ENCODE results near the gene PHKG2.
"Not testable (repeated sequence)": the region's sequence is repeated elsewhere in the genome, so short reads cannot be mapped to it uniquely, and the experiment has no call there.

Gene PHKG2, protein sequence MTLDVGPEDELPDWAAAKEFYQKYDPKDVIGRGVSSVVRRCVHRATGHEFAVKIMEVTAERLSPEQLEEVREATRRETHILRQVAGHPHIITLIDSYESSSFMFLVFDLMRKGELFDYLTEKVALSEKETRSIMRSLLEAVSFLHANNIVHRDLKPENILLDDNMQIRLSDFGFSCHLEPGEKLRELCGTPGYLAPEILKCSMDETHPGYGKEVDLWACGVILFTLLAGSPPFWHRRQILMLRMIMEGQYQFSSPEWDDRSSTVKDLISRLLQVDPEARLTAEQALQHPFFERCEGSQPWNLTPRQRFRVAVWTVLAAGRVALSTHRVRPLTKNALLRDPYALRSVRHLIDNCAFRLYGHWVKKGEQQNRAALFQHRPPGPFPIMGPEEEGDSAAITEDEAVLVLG

GRCh38 chr16:30747799-30748633 lies at the start of gene PHKG2:
Gene PHKG2 (plus strand): TSS chr16:30748425. CDS start chr16:30748821, 396 bp downstream.
- TF ChIP-seq CTCF (IDR thresholded peaks at IDR 0.05; ENCODE audit: extremely low read depth, insufficient read depth, missing control alignments), result no peak
- in situ Hi-C loops (cut with MboI; ENCODE audit: low pct_unique_long_range_greater_than_20kb, low sequenced_read_pairs, unreplicated experiment), result no loop called here

DNA sequence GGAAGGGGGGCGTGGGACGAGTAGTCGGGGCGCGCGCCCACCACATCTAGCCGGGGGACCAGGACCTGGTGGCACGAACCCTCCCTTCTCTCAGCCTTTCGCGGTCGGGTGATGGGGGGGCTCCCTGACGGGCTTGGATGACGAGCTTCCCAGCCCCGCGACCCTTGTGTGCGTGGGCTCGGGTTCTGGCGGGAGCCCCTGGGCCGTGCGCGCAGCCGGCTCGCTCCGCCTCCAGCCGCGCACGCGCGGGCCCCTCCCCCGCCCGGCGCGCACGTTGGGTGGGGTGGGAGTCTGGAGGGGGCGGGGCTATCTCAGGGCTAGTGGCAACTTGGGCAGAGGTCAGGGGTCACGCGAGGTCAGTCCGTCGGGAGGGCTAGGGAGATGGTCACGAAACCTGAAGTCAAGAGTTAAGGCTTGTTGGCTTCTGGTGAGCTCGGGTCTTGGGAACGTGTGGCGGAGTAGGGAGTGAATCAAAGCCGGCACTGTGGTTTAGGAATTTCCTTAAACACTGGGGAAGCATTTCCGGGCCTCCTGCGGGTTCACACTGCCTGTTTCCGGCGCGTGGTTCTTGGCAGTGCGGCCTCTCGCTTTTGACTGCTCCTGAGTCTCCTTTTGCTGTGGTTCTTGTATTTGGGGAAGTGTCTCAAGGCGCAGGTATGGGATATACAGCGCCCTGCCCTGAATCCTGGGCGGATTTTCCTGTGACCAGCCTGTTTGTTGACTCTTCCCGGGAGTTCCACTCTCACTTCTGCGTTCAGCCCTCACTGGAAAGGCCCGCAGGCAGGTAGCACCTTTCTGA lies 49.2 kb upstream of the PHKG2 start, which contains the start of gene SRCAP:
TSS of gene SRCAP (plus strand) at position 356 of the 799 bp plus-strand sequence. CDS start 1,654 bp downstream, outside the sequence.
- peak; percentile 95 for DNase-seq (ENCODE audit: low spot score)
- TF ChIP-seq CTCF (IDR thresholded peaks at IDR 0.05; ENCODE audit: extremely low read depth, insufficient read depth, missing control alignments), result no peak
- in situ Hi-C loops (cut with MboI; ENCODE audit: low pct_unique_long_range_greater_than_20kb, low sequenced_read_pairs, unreplicated experiment), result no loop called here

More at GRCh38 chr16:30747799-30748633, at the start of gene PHKG2:
- DNase-seq (ENCODE audit: low spot score), result peak; percentile 98

- no peak for DNase-seq (ENCODE audit: low spot score)
- in situ Hi-C loops (cut with MboI; ENCODE audit: low pct_unique_long_range_greater_than_20kb, low sequenced_read_pairs, unreplicated experiment), result no loop called here
- no peak for TF ChIP-seq CTCF (IDR thresholded peaks at IDR 0.05; ENCODE audit: extremely low read depth, insufficient read depth, missing control alignments)
Observed at GRCh38 chr16:30699615-30700099, 48.6 kb upstream of the PHKG2 start.

DNA sequence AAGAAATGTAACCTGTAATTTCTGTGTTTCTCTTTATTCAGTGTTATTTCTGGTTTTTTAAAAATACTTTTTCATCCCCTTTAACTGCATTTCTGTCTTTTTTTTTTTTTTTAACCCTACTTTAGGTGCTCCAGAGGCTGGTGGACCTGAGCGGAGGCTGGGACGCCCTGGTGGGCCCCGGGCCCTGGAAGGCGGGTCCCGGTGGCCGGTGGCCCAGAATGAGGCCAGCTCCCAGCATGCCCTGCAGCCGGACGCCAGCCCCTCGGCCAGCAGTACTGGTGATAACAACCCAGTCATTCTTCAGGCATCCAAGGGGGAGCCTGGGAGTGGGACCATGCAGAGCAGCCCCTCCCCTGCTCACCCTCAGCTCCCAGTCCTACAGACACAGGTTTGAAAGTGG lies 47.7 kb upstream of the PHKG2 start:
- in situ Hi-C loops (cut with MboI; ENCODE audit: low pct_unique_long_range_greater_than_20kb, low sequenced_read_pairs, unreplicated experiment), result no loop called here

GRCh38 chr16:30700971-30701370 lies 47.3 kb upstream of the PHKG2 start:
- TF ChIP-seq CTCF (IDR thresholded peaks at IDR 0.05; ENCODE audit: extremely low read depth, insufficient read depth, missing control alignments), result no peak
- DNase-seq (ENCODE audit: low spot score), result no peak
- in situ Hi-C loops (cut with MboI; ENCODE audit: low pct_unique_long_range_greater_than_20kb, low sequenced_read_pairs, unreplicated experiment), result no loop called here

More for the DNA sequence above, 47.7 kb upstream of the PHKG2 start:
- no peak for TF ChIP-seq CTCF (IDR thresholded peaks at IDR 0.05; ENCODE audit: extremely low read depth, insufficient read depth, missing control alignments)
- DNase-seq (ENCODE audit: low spot score), result no peak

DNA sequence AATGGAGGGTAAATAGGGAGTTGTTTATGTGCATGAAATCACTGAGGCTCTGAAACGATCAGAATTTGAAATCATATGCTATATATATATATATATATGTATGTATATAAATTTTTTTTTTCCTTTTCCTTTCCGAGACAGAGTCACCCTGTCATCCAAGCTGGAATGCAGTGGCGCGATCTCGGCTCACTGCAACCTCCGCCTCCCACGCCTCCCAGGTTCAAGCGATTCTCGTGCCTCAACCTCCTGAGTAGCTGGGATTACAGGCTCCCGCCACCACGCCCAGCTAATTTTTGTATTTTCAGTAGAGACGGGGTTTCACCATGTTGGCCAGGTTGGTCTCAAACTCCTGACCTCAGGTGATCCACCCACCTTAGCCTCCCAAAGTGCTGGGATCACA lies 45.2 kb upstream of the PHKG2 start:
- DNase-seq (ENCODE audit: low spot score); in situ Hi-C loops (cut with MboI; ENCODE audit: low pct_unique_long_range_greater_than_20kb, low sequenced_read_pairs, unreplicated experiment): not testable (repeated sequence)

All from GM13977 (cell line).